ENCODE data around the gene LBR. TPM values are rescaled to one million over a fixed set of nuclear protein-coding genes. Genes with fewer than 3 reads are reported as not detected.

LBR gene
- total RNA-seq, 1 donor from 2014 or later, result 37.1 TPM

GRCh38 chr1:225441314-225442122, 13.7 kb upstream of the LBR start:
- Histone ChIP-seq H3K27me3 (ENCODE audit: control insufficient read depth, insufficient read depth, low read length) (no peaks in the 10 kb centered on the region), H3K4me3 (ENCODE audit: low read depth, low read length) (no peak overlapping the region), H3K36me3 (ENCODE audit: control insufficient read depth, insufficient read depth, low read length) (no peaks in the 10 kb centered on the region)
- peak; percentile 75 for TF ChIP-seq CTCF (IDR thresholded peaks at IDR 0.05; ENCODE audit: insufficient read depth, low read length, poor library complexity, severe bottlenecking)
- DNase-seq (ENCODE audit: low read depth), result no peak

- no peak for TF ChIP-seq CTCF (IDR thresholded peaks at IDR 0.05; ENCODE audit: insufficient read depth, low read length, poor library complexity, severe bottlenecking)
- Histone ChIP-seq H3K36me3 (ENCODE audit: control insufficient read depth, insufficient read depth, low read length) (no peaks in the 10 kb centered on the region), H3K4me3 (ENCODE audit: low read depth, low read length) (no peak overlapping the region), H3K27me3 (ENCODE audit: control insufficient read depth, insufficient read depth, low read length) (no peaks in the 10 kb centered on the region)
- DNase-seq (ENCODE audit: low read depth), result no peak
Measured at GRCh38 chr1:225440380-225441221, 12.8 kb upstream of the LBR start.

- Histone ChIP-seq H3K36me3 (ENCODE audit: control insufficient read depth, insufficient read depth, low read length) (no peaks in the 10 kb centered on the region), H3K27me3 (ENCODE audit: control insufficient read depth, insufficient read depth, low read length) (no peaks in the 10 kb centered on the region), H3K4me3 (ENCODE audit: low read depth, low read length) (no peak overlapping the region)
- TF ChIP-seq CTCF (IDR thresholded peaks at IDR 0.05; ENCODE audit: insufficient read depth, low read length, poor library complexity, severe bottlenecking), result peak; percentile 55
- no peak for DNase-seq (ENCODE audit: low read depth)
Measured at GRCh38 chr1:225437710-225438437, 10.0 kb upstream of the LBR start.

- no peak for TF ChIP-seq CTCF (IDR thresholded peaks at IDR 0.05; ENCODE audit: insufficient read depth, low read length, poor library complexity, severe bottlenecking)
- DNase-seq (ENCODE audit: low read depth), result no peak
- Histone ChIP-seq H3K36me3 (ENCODE audit: control insufficient read depth, insufficient read depth, low read length) (no peaks in the 10 kb centered on the region), H3K4me3 (ENCODE audit: low read depth, low read length) (no peak overlapping the region), H3K27me3 (ENCODE audit: control insufficient read depth, insufficient read depth, low read length) (no peaks in the 10 kb centered on the region)
Measured at GRCh38 chr1:225435957-225436392, 8.1 kb upstream of the LBR start.

GRCh38 chr1:225435487-225435886, 7.6 kb upstream of the LBR start:
- Histone ChIP-seq H3K4me3 (ENCODE audit: low read depth, low read length) (no peak overlapping the region), H3K27me3 (ENCODE audit: control insufficient read depth, insufficient read depth, low read length) (no peaks in the 10 kb centered on the region), H3K36me3 (ENCODE audit: control insufficient read depth, insufficient read depth, low read length) (no peaks in the 10 kb centered on the region)
- DNase-seq (ENCODE audit: low read depth), result no peak
- TF ChIP-seq CTCF (IDR thresholded peaks at IDR 0.05; ENCODE audit: insufficient read depth, low read length, poor library complexity, severe bottlenecking), result no peak
